Heart right ventricle (tissue), 16 donors: ENCODE measurements around the gene TPP1. TPM values are rescaled to one million over a fixed set of nuclear protein-coding genes. Genes with fewer than 3 reads are reported as not detected.

ENCODE experiments used
- ATAC-seq, 8 donors: fragments of 200-7000 bp; cut with Tn5 transposase; one replicate each; pipeline ENCODE4 v1.9.1; 2020; ENCODE audit warnings: mild to moderate bottlenecking in 8 of 8, moderate library complexity in 8 of 8, moderate number of reproducible peaks in 1 of 8
- DNase-seq, 2 donors: peaks; one replicate each; pipeline ENCODE4 v3.0.0-alpha.2; 2020
- H3K27ac ChIP-seq, 10 donors: fragments of 200-600 bp; sonication (generic) in 2 of 10; one replicate each; pipeline versions ENCODE4 v1.5.0 to v1.8.0; 2020 to 2022; ENCODE audit warnings: mild to moderate bottlenecking in 3 of 10
- H3K27me3 ChIP-seq, 7 donors: fragments of 200-600 bp; one replicate each; pipeline ENCODE4 v1.8.0; 2021 to 2022; ENCODE audit warnings: mild to moderate bottlenecking in 2 of 7
- H3K36me3 ChIP-seq, 9 donors: fragments of 200-600 bp; sonication (generic) in 1 of 9; one replicate each; pipeline versions ENCODE4 v1.5.0 to v1.8.0; 2020 to 2022; ENCODE audit warnings: mild to moderate bottlenecking in 2 of 9
- H3K4me1 ChIP-seq, 9 donors: fragments of 200-600 bp; sonication (generic) in 1 of 9; one replicate each; pipeline versions ENCODE4 v1.5.0 to v1.8.0; 2020 to 2022; ENCODE audit warnings: mild to moderate bottlenecking in 4 of 9
- H3K4me3 ChIP-seq, 10 donors: fragments of 200-600 bp; sonication (generic) in 2 of 10; one replicate each; pipeline versions ENCODE4 v1.5.0 to v1.8.0; 2020 to 2022; ENCODE audit warnings: mild to moderate bottlenecking in 7 of 10, moderate library complexity in 2 of 10
- H3K9me3 ChIP-seq, 11 donors: fragments of 200-600 bp in 10 of 11; sonication (generic) in 2 of 11; one replicate each; pipeline versions ENCODE4 v1.5.0 to v1.8.0; 2013 to 2022; ENCODE audit warnings: mild to moderate bottlenecking in 2 of 11, control low read depth in 1 of 11, moderate library complexity in 1 of 11
- WGBS, 2 donors: extraction: QIAGEN DNeasy Blood & Tissue Kit; methylation state at CpG; one replicate each; pipeline ENCODE4 v1.1.7; 2013; ENCODE audit warnings: inconsistent platforms in 1 of 2; 5-methylcytosine and 5-hydroxymethylcytosine counted together
- intact Hi-C, 10 donors: fragments of 100-400 bp; cut with DNase I; formaldehyde crosslinking; loops; one replicate each; pipeline versions ENCODE4 v1.11.1 to v1.14.2; 2022
- polyA plus RNA-seq, 2 donors: library from polyadenylated mRNA; stranded (reverse); fragments of 200-250 nt; gene quantifications; one replicate each; pipeline ENCODE4 v1.2.3, GENCODE V29; 2013
- total RNA-seq, 10 donors: library from RNA; stranded (reverse); fragmentation: NEBNext Ultra II Directional in 3 of 10; extraction: Animal tissue kit (Norgen Biotek cat#: 25700) in 3 of 10; gene quantifications; one replicate each; pipeline versions ENCODE4 v1.2.1 to v1.2.4, GENCODE V29; 2021 to 2023
- TF ChIP-seq, protein P1 (sequence below), 9 donors: fragments of 200-600 bp; sonication (generic) in 2 of 9; IDR thresholded peaks; one replicate each; pipeline versions ENCODE4 v1.5.0 to v1.8.0; 2021 to 2022; ENCODE audit warnings: antibody characterized with exemption in 9 of 9, mild to moderate bottlenecking in 5 of 9, moderate library complexity in 1 of 9
- donor health status: Arrhythmogenic right ventricular cardiomyopathy.
- donor health status: ischemic (EF 13 %, LVEDD 7.1; RV severe dilation, severe dysfunction).
- donor health status: healthy with polysubstance abuse.
- donor health status: DM: no; HTN: yes; CAD: no.
- donor health status: DM: no; HTN: no; CAD: no.
- donor health status: ischemic (EF 25% LVEDD 6.9; RV normal size, moderate dysfunction).
- donor health status: ischemic (EF 25% LVEDD 5.7; RV mildly dilated, moderate dysfunction).
- donor health status: healthy.
- donor health status: DM: yes; HTN: yes; CAD: no.
- donor health status: Ischemic cardiomyopathy.
- donor health status: ischemic (EF 35%, LVEDD 5.7; RV mildly dilated, moderate dysfunction).
- donor health status: nonischemic (EF 11% LVEDD 7.7; RV severe dilation, severe dysfunction).
- donor health status: DM: yes; HTN: yes; CAD: no.
- donor health status: PGD.
- donor health status: ischemic (EF 29% LVEDD 5.4; RV normal size, mild dysfunction).
- donor health status: nonischemic (EF 23%, LVEDD 6.1; RV moderate dilation, normal function).

The TPP1 gene
- total and polyA plus RNA-seq, 12 donors: 31.9 to 132 (median 66.2) TPM

DNA sequence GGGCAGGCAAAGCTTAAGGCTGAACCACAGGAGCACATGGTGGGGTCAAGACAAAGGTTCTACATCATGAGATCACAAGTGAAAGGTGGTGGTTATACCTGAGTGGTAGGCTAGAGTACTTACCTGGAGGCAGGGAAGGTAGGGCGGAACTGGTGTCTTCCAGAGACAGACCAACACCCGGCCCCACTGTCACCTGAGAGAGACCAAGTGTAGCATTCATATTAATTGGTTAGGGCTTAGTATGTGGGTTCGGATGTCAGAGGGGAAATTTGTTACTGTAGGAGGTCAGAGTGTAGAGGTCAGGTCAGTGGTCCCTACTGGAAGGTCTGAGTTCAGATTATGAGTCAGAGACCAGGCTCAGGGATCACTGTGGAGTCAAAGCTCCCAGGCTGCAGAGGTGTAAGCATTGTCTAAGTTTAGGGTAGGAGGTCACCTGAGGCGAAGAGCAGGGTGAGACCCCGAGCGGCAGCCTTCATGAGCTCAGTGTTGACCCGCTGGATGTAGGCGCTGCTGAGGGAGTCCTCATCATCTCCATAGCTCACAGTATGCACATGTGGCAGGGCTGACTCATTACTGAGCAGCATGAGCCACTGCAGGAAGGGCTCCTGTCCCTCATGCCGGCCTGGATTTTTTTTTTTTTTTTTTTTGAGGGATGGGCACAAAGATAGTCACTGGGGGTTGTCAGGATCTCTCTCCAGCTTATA lies 3.2 kb downstream of the TPP1 start:
- H3K36me3 ChIP-seq: peaks cover 0 to 46% (median 10%) of the 10 kb centered on the region in 9 donors
- no peak overlapping the region for H3K27ac ChIP-seq
- no peak for DNase-seq
- TF ChIP-seq, protein P1, sequence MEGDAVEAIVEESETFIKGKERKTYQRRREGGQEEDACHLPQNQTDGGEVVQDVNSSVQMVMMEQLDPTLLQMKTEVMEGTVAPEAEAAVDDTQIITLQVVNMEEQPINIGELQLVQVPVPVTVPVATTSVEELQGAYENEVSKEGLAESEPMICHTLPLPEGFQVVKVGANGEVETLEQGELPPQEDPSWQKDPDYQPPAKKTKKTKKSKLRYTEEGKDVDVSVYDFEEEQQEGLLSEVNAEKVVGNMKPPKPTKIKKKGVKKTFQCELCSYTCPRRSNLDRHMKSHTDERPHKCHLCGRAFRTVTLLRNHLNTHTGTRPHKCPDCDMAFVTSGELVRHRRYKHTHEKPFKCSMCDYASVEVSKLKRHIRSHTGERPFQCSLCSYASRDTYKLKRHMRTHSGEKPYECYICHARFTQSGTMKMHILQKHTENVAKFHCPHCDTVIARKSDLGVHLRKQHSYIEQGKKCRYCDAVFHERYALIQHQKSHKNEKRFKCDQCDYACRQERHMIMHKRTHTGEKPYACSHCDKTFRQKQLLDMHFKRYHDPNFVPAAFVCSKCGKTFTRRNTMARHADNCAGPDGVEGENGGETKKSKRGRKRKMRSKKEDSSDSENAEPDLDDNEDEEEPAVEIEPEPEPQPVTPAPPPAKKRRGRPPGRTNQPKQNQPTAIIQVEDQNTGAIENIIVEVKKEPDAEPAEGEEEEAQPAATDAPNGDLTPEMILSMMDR (IDR thresholded peaks at IDR 0.05): no peak
- no peak for ATAC-seq
- no peaks in the 10 kb centered on the region for H3K27me3 ChIP-seq
- H3K4me1 ChIP-seq: peaks cover 10 to 60% (median 37%) of the 10 kb centered on the region in 9 donors
- no peaks in the 10 kb centered on the region for H3K9me3 ChIP-seq
- intact Hi-C loops: loop anchor here in 2 of 10 donors (5.0 to 10.0 kb wide), 2 partner anchors 59 to 66 kb away; partner anchors contain the start of gene MRPL17 (in 1 of the 2)
- WGBS, 2 donors: 97 to 98% methylated on average over 9 of the region's 9 CpGs
- no peak overlapping the region for H3K4me3 ChIP-seq

GRCh38 chr11:6615046-6615445 lies 4.2 kb downstream of the TPP1 start:
- Histone ChIP-seq H3K4me1 (peaks cover 10 to 60% (median 46%) of the 10 kb centered on the region in 9 donors), H3K27me3 (no peaks in the 10 kb centered on the region), H3K27ac (no peak overlapping the region), H3K36me3 (peaks cover 0 to 56% (median 20%) of the 10 kb centered on the region in 9 donors), H3K9me3 (no peaks in the 10 kb centered on the region), H3K4me3 (no peak overlapping the region)
- ATAC-seq (no peak), DNase-seq (no peak)
- intact Hi-C loops: loop anchor here in 2 of 10 donors (5.0 to 10.0 kb wide), 2 partner anchors 60 to 67 kb away; partner anchors contain the start of gene MRPL17 (in 1 of the 2)
- WGBS, 2 donors: 92 to 94% methylated on average over 5 of the region's 5 CpGs
- TF ChIP-seq, protein P1 (IDR thresholded peaks at IDR 0.05): no peak

DNA sequence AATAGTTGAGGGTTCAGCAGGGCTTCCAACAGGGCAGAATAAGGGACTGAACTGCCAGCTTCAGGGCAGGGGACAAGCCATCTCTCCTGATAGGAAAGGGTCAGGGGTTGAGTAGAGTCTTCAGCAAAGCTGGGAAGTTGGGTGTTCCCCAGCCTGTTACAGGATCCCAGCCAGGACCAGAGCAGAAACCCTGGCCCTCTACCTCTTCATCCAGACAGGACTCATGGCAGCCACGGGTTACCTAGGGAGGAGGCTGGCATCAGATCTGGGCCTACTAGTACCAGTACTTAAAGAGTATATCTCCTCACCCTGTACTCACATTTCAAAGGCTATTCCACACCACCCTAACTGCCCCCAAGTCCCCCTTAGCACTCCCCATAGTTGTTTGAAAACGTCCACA lies 4.8 kb downstream of the TPP1 start:
- Histone ChIP-seq H3K9me3 (no peaks in the 10 kb centered on the region), H3K27me3 (no peaks in the 10 kb centered on the region), H3K36me3 (peaks cover 2 to 62% (median 26%) of the 10 kb centered on the region in 9 donors), H3K27ac (no peak overlapping the region), H3K4me3 (no peak overlapping the region), H3K4me1 (peaks cover 10 to 60% (median 41%) of the 10 kb centered on the region in 9 donors)
- DNase-seq (no peak), ATAC-seq (no peak)
- WGBS, 2 donors: 94 to 96% methylated on average over 2 of the region's 2 CpGs
- TF ChIP-seq, protein P1 (IDR thresholded peaks at IDR 0.05): no peak
- intact Hi-C loops: loop anchor here in 3 of 10 donors (5.0 to 10.0 kb wide), 3 partner anchors 38 to 60 kb away; no protein-coding TSS in a partner anchor

DNA sequence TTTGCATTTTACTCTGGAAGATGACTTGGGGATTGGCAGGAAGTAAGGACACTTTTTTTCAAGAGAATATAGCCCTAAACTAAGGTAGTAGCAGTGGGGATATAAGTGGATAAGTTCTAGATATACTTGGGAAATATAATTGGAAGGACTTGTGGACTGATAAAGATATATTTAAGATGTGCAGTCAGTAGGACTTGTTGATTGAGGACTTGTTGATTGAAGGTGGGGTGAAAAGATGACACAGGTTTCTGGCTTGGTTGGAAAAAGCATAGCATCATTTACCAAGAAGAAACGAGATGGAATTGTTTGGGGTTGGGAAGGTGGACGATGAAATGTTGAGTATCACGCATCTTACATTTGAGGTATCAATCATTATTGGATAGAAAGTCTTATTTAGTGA lies 5.7 kb downstream of the TPP1 start:
- TF ChIP-seq, protein P1 (IDR thresholded peaks at IDR 0.05): no peak
- Histone ChIP-seq H3K36me3 (peaks cover 3 to 71% (median 35%) of the 10 kb centered on the region in 9 donors), H3K27me3 (no peaks in the 10 kb centered on the region), H3K4me3 (no peak overlapping the region), H3K9me3 (no peaks in the 10 kb centered on the region), H3K27ac (peak overlapping the region in 9 of 10 donors; percentile 94 to 100 (median 98)), H3K4me1 (peaks cover 8 to 64% (median 36%) of the 10 kb centered on the region in 9 donors)
- WGBS, 2 donors: 95 to 96% methylated on average over 3 of the region's 3 CpGs
- no peak for DNase-seq
- intact Hi-C loops: loop anchor here in 4 of 10 donors (2.0 to 10.0 kb wide), 4 partner anchors 39 to 69 kb away; partner anchors contain the start of gene MRPL17 (in 2 of the 4)
- no peak for ATAC-seq
